NT2/D1 (cell line): Measurements from ENCODE around the gene RNU5D-1.

Experiments
- SUZ12 ChIP-seq: IDR thresholded peaks from 2 replicates; pipeline ENCODE4 v1.6.1; 2011; ENCODE audit not compliant: insufficient read length, insufficient read depth; ENCODE audit errors: extremely low read depth
- YY1 ChIP-seq: IDR thresholded peaks from 2 replicates; pipeline ENCODE4 v1.6.1; 2011; ENCODE audit not compliant: insufficient read length, insufficient read depth
- ZNF274 ChIP-seq: IDR thresholded peaks from 2 replicates; pipeline ENCODE4 v1.6.1; 2011; ENCODE audit warnings: mild to moderate bottlenecking, low read depth, low read length

DNA sequence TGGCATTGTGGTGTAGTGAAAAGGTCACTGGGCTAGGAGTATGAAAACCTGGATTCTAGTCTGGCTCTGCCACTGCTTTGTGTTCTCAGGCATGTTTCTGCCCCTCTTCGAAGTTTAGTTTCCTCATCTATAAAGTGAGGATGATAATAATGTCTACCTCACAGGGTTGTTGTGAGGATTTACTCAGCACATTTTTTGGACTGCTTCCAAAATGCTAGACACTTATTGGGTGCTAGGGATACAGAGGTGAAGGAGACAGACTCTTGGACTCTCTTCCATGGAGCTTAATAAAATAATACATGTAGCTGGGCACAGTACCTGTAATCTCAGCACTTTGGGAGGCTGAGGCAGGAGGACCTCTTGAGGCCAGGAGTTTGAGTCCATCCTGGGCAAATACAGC lies 12.2 kb upstream of the RNU5D-1 start:
- TF ChIP-seq YY1 (no peak), ZNF274 (no peak), SUZ12 (no peak)
